Measurements from ENCODE around the gene RAB22A. TPM values are rescaled to one million over a fixed set of nuclear protein-coding genes. Genes with fewer than 3 reads are reported as not detected.
A peak's percentile ranks its signal among the peaks of the same experiment; 100 is the strongest.

Gene RAB22A
- total and polyA plus RNA-seq, 2 donors (not counting 1 experiment from before 2014, with no cell fraction given), result 13.7 to 20.6 TPM

DNA sequence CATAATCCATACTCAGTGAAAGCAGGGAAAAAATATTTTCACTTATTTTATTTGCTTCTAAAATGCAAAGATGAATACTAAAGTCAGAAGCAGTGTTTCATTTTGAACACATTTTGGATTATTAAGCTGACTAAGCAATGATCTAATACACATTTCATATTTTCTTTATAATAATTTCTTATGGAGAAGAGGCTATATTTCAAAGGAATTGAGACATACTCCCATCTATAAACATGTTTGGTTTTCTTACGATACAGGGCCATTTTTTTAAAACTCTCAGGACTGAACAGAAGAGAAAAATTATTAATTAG is 52.6 kb downstream of the RAB22A start:
- Histone ChIP-seq H3K36me3 (ENCODE audit: control insufficient read depth, insufficient read depth, low read length) (no peaks in the 10 kb centered on the region), H3K79me2 (ENCODE audit: control insufficient read depth, insufficient read depth, low read length) (no peaks in the 10 kb centered on the region), H3K9me3 (ENCODE audit: control insufficient read depth, insufficient read depth, low read depth, low read length) (no peaks in the 10 kb centered on the region), H3K27ac (ENCODE audit: insufficient read depth, low read length) (peak overlapping the region; percentile 57), H2AFZ (ENCODE audit: low read length) (no peak overlapping the region), H4K20me1 (ENCODE audit: control insufficient read depth, extremely low read depth, insufficient read depth, low read length) (no peaks in the 10 kb centered on the region), H3K4me2 (ENCODE audit: extremely low read depth, insufficient read depth, low read length) (no peak overlapping the region), H3K27me3 (ENCODE audit: control insufficient read depth, insufficient read depth, low read length) (no peaks in the 10 kb centered on the region), H3K4me1 (ENCODE audit: control insufficient read depth, extremely low read depth, insufficient read depth, low read length) (no peaks in the 10 kb centered on the region), H3K4me3 (replicated peaks in 1 of 4; ENCODE audit: control extremely low read depth in 1 of 4, insufficient read depth in 1 of 4, low read depth in 3 of 4, low read length in 4 of 4) (no peak overlapping the region), H3K9ac (ENCODE audit: insufficient read depth, low read length) (no peak overlapping the region)
- no peak for DNase-seq (ENCODE audit: low read depth in 2 of 2)
- TF ChIP-seq, protein P1, sequence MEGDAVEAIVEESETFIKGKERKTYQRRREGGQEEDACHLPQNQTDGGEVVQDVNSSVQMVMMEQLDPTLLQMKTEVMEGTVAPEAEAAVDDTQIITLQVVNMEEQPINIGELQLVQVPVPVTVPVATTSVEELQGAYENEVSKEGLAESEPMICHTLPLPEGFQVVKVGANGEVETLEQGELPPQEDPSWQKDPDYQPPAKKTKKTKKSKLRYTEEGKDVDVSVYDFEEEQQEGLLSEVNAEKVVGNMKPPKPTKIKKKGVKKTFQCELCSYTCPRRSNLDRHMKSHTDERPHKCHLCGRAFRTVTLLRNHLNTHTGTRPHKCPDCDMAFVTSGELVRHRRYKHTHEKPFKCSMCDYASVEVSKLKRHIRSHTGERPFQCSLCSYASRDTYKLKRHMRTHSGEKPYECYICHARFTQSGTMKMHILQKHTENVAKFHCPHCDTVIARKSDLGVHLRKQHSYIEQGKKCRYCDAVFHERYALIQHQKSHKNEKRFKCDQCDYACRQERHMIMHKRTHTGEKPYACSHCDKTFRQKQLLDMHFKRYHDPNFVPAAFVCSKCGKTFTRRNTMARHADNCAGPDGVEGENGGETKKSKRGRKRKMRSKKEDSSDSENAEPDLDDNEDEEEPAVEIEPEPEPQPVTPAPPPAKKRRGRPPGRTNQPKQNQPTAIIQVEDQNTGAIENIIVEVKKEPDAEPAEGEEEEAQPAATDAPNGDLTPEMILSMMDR (conservative IDR thresholded peaks at IDR 0.05 in 1 of 2, IDR thresholded peaks at IDR 0.05 in 1 of 2; ENCODE audit: low read depth in 1 of 2, low read length in 2 of 2), result no peak
- TF ChIP-seq EZH2 (IDR thresholded peaks at IDR 0.05; ENCODE audit: low read length, missing control alignments), result no peak

DNA sequence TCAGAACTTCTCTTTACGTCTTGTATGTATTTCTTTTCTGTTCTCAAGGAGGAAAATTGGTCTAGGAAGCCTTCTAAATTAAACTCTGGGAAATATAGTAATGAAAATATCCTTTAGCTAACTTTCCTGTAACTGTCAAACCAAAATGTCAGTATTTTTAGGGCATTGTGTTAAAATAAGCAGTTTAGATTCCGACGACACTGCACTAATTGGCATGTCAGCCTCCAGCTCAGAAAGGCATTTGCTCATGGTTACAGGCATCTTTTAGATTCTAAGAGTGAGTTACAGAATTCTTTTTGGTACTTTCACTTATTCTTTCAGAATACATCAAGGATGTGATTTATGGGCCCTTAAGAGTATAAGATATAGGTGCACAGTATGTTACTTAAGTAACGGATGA is 53.5 kb downstream of the RAB22A start:
- H2AFZ ChIP-seq (ENCODE audit: low read length), result no peak overlapping the region
- H3K27ac ChIP-seq (ENCODE audit: insufficient read depth, low read length), result no peak overlapping the region
- H3K36me3 ChIP-seq (ENCODE audit: control insufficient read depth, insufficient read depth, low read length), result no peaks in the 10 kb centered on the region
- H3K79me2 ChIP-seq (ENCODE audit: control insufficient read depth, insufficient read depth, low read length), result no peaks in the 10 kb centered on the region
- H3K9me3 ChIP-seq (ENCODE audit: control insufficient read depth, insufficient read depth, low read depth, low read length), result no peaks in the 10 kb centered on the region
- no peak for DNase-seq (ENCODE audit: low read depth in 2 of 2)
- H3K9ac ChIP-seq (ENCODE audit: insufficient read depth, low read length), result no peak overlapping the region
- H4K20me1 ChIP-seq (ENCODE audit: control insufficient read depth, extremely low read depth, insufficient read depth, low read length), result no peaks in the 10 kb centered on the region
- no peaks in the 10 kb centered on the region for H3K27me3 ChIP-seq (ENCODE audit: control insufficient read depth, insufficient read depth, low read length)
- TF ChIP-seq, protein P1 (conservative IDR thresholded peaks at IDR 0.05 in 1 of 2, IDR thresholded peaks at IDR 0.05 in 1 of 2; ENCODE audit: low read depth in 1 of 2, low read length in 2 of 2), result no peak
- no peak for TF ChIP-seq EZH2 (IDR thresholded peaks at IDR 0.05; ENCODE audit: low read length, missing control alignments)
- no peaks in the 10 kb centered on the region for H3K4me1 ChIP-seq (ENCODE audit: control insufficient read depth, extremely low read depth, insufficient read depth, low read length)
- no peak overlapping the region for H3K4me3 ChIP-seq (replicated peaks in 1 of 4; ENCODE audit: control extremely low read depth in 1 of 4, insufficient read depth in 1 of 4, low read depth in 3 of 4, low read length in 4 of 4)
- no peak overlapping the region for H3K4me2 ChIP-seq (ENCODE audit: extremely low read depth, insufficient read depth, low read length)

DNA sequence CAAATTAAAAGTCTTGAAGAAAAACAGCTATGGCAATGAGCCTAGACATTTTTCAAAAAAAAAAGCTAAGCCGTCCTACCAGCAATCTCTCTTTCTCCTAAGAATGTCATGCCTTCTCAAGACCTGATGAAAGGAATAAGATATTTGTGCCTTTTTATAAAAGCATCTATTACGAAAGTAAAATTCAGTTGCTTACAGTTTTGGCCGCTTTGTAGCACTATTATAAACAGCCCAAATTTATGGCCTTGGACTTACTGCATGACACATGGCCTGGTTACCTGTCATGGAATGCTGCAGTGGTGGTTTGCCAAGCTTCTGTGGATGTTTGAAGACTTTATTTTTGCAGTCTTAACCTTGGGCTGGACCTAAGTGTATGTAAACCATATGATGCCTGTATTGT is 57.4 kb downstream of the RAB22A start:
- no peak overlapping the region for H3K4me3 ChIP-seq (replicated peaks in 1 of 4; ENCODE audit: control extremely low read depth in 1 of 4, insufficient read depth in 1 of 4, low read depth in 3 of 4, low read length in 4 of 4)
- no peaks in the 10 kb centered on the region for H3K36me3 ChIP-seq (ENCODE audit: control insufficient read depth, insufficient read depth, low read length)
- TF ChIP-seq EZH2 (IDR thresholded peaks at IDR 0.05; ENCODE audit: low read length, missing control alignments), result no peak
- TF ChIP-seq, protein P1 (conservative IDR thresholded peaks at IDR 0.05 in 1 of 2, IDR thresholded peaks at IDR 0.05 in 1 of 2; ENCODE audit: low read depth in 1 of 2, low read length in 2 of 2), result no peak
- DNase-seq (ENCODE audit: low read depth in 2 of 2), result peak in 1 of 2 donors; percentile 22
- H3K9ac ChIP-seq (ENCODE audit: insufficient read depth, low read length), result no peak overlapping the region
- H3K9me3 ChIP-seq (ENCODE audit: control insufficient read depth, insufficient read depth, low read depth, low read length), result no peaks in the 10 kb centered on the region
- no peaks in the 10 kb centered on the region for H3K79me2 ChIP-seq (ENCODE audit: control insufficient read depth, insufficient read depth, low read length)
- no peaks in the 10 kb centered on the region for H3K27me3 ChIP-seq (ENCODE audit: control insufficient read depth, insufficient read depth, low read length)
- H3K4me1 ChIP-seq (ENCODE audit: control insufficient read depth, extremely low read depth, insufficient read depth, low read length), result no peaks in the 10 kb centered on the region
- no peak overlapping the region for H3K4me2 ChIP-seq (ENCODE audit: extremely low read depth, insufficient read depth, low read length)
- H2AFZ ChIP-seq (ENCODE audit: low read length), result no peak overlapping the region
- H4K20me1 ChIP-seq (ENCODE audit: control insufficient read depth, extremely low read depth, insufficient read depth, low read length), result no peaks in the 10 kb centered on the region
- no peak overlapping the region for H3K27ac ChIP-seq (ENCODE audit: insufficient read depth, low read length)
